Neural crest cell (in vitro differentiated cells): ENCODE data around the gene ANAPC4. TPM values are rescaled to one million over a fixed set of nuclear protein-coding genes. Genes with fewer than 3 reads are reported as not detected.

Experiments
- DNase-seq: peaks from one replicate; pipeline ENCODE4 v3.0.0; 2021; ENCODE audit warnings: low read depth, mixed read lengths, low spot score
- H3K27ac Mint-ChIP-seq: one replicate; pipeline ENCODE4 v1.8.0; 2021; ENCODE audit warnings: mild to moderate bottlenecking, mixed read lengths; ENCODE audit not compliant: unreplicated experiment
- H3K27me3 Mint-ChIP-seq: 2 replicates; pipeline ENCODE4 v1.8.0; 2021; ENCODE audit warnings: low read depth, mild to moderate bottlenecking, mixed read lengths
- H3K36me3 Mint-ChIP-seq: 2 replicates; pipeline ENCODE4 v1.8.0; 2021; ENCODE audit warnings: low read depth, mild to moderate bottlenecking, mixed read lengths
- H3K4me1 Mint-ChIP-seq: 2 replicates; pipeline ENCODE4 v1.8.0; 2021; ENCODE audit warnings: mixed read lengths
- H3K4me3 Mint-ChIP-seq: one replicate; pipeline ENCODE4 v1.8.0; 2021; ENCODE audit warnings: mild to moderate bottlenecking, mixed read lengths
- H3K9me3 Mint-ChIP-seq: 2 replicates; pipeline ENCODE4 v1.8.0; 2021; ENCODE audit warnings: mixed read lengths
- total RNA-seq: library from RNA; stranded (reverse); gene quantifications from 2 replicates; pipeline ENCODE4 v1.2.1, GENCODE V29; 2021
- TF ChIP-seq, protein P1 (sequence below): fragments of 200-600 bp; sonication (generic); conservative IDR thresholded peaks from 2 replicates; pipeline ENCODE4 v1.5.0; 2021; ENCODE audit warnings: antibody characterized with exemption, mild to moderate bottlenecking

The ANAPC4 gene
- total RNA-seq, 1 donor from 2014 or later, result 34.1 TPM

DNA sequence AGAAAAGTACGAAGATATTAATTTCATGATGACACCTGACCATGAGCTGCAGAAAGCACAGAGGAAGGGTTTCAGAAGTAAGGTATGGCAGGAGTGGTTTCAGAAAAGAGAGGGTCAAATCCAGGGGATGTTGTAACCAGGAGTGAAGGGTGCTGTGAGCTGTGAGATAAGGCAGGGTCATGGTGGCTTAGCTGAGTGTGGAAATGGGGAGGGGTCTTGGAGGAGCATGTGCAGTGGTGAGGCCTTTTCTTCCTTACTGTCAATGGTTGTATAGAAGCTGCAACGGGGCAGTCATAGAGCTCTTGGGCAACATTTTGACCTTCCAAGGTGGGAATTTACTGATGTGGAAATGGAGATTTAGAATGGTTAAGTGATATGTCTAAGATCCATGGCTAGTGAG is 2.5 kb downstream of the ANAPC4 start:
- H3K9me3 Mint-ChIP-seq, result no peaks in the 10 kb centered on the region
- TF ChIP-seq, protein P1, sequence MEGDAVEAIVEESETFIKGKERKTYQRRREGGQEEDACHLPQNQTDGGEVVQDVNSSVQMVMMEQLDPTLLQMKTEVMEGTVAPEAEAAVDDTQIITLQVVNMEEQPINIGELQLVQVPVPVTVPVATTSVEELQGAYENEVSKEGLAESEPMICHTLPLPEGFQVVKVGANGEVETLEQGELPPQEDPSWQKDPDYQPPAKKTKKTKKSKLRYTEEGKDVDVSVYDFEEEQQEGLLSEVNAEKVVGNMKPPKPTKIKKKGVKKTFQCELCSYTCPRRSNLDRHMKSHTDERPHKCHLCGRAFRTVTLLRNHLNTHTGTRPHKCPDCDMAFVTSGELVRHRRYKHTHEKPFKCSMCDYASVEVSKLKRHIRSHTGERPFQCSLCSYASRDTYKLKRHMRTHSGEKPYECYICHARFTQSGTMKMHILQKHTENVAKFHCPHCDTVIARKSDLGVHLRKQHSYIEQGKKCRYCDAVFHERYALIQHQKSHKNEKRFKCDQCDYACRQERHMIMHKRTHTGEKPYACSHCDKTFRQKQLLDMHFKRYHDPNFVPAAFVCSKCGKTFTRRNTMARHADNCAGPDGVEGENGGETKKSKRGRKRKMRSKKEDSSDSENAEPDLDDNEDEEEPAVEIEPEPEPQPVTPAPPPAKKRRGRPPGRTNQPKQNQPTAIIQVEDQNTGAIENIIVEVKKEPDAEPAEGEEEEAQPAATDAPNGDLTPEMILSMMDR, result no peak
- H3K36me3 Mint-ChIP-seq, result peaks cover 5% of the 10 kb centered on the region
- H3K4me3 Mint-ChIP-seq, result no peak overlapping the region
- no peak overlapping the region for H3K27ac Mint-ChIP-seq
- H3K27me3 Mint-ChIP-seq, result no peaks in the 10 kb centered on the region
- no peaks in the 10 kb centered on the region for H3K4me1 Mint-ChIP-seq
- DNase-seq, result no peak

DNA sequence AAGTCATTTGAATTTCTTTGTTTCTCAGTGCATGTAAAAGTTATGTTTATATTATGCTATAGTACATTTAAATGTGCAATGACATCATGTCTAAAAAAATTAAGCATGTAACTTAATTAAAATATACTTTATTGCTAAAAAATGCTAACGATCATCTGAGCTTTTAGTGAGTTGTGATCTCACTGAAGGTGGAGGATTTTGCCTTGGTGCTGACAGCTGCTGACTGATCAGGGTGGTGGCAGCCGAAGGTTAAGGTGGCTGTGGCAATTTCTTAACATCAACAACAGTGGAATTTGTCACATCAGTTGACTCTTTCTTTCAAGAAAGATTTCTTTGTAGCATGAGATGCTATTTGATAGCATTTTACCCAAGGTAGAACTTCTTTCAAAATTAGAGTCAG is 6.6 kb downstream of the ANAPC4 start:
- TF ChIP-seq, protein P1, result no peak
- no peak overlapping the region for H3K4me3 Mint-ChIP-seq
- H3K27ac Mint-ChIP-seq, result no peak overlapping the region
- H3K4me1 Mint-ChIP-seq, result no peaks in the 10 kb centered on the region
- no peaks in the 10 kb centered on the region for H3K27me3 Mint-ChIP-seq
- no peak for DNase-seq
- H3K36me3 Mint-ChIP-seq, result peaks cover 8% of the 10 kb centered on the region
- H3K9me3 Mint-ChIP-seq, result no peaks in the 10 kb centered on the region

DNA sequence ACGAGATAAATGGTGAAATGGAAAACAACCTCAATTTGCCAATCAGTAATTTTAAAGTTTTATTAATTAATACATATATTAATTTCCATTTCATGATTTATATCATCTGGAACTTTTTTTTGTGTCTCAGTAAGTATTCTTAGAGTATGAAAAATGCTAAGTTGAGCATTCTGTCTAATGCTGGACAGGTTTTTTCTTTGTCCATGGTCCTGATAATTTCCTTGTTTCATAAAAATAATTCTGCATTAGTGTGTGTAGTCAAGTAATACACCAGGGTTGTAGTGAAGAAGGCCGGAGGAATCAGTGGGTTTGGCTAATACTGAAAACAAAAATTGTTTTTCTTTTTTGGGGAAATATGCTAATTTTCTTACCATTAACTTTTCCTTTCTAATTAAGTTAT is 9.9 kb downstream of the ANAPC4 start:
- Mint-ChIP-seq H3K27me3 (no peaks in the 10 kb centered on the region), H3K9me3 (no peaks in the 10 kb centered on the region), H3K4me1 (no peaks in the 10 kb centered on the region), H3K27ac (no peak overlapping the region), H3K36me3 (peaks cover 8% of the 10 kb centered on the region), H3K4me3 (no peak overlapping the region)
- TF ChIP-seq, protein P1, result no peak
- no peak for DNase-seq

DNA sequence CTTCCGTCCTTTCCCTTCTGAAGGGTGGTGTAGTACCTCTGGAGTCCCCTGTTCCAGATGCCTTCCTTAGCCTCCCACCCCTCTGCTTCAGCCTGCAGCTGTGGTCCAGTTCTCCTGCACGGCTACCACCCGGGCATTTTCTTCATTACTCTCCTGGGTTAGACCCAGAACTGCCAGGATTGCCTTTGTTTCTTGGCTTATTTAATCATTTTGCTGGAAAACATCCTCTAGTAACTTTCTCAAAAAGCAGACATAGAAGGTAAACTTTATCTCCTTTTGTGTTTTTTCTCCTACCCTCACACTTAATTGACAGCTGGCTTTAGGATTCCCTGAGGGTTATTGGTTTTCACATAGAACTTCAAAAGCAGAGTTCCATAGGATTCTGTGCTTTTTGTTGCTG is 20.2 kb downstream of the ANAPC4 start:
- Mint-ChIP-seq H3K4me1 (no peaks in the 10 kb centered on the region), H3K36me3 (peaks cover 43% of the 10 kb centered on the region), H3K27ac (no peak overlapping the region), H3K9me3 (peaks cover 8% of the 10 kb centered on the region), H3K27me3 (no peaks in the 10 kb centered on the region), H3K4me3 (no peak overlapping the region)
- TF ChIP-seq, protein P1, result no peak
- no peak for DNase-seq

DNA sequence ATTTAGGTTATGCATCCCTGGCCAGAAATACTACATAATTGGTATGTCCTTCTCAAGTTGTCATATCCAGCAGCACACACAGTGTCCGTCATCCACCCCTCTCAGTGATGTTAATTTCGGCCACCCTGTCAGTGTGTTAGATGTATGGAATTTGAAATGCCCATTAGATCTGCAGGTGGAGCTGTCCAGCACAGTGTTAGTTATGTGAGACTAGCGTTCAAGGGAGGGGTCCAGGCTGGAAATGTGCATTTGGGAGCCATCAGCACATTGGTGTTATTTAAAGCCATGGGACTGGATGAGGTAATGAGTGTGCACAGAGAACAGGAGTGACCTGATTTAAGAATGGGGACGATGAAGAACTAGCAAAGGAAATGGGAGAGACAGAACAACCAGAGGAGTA is 22.4 kb downstream of the ANAPC4 start:
- Mint-ChIP-seq H3K4me1 (no peaks in the 10 kb centered on the region), H3K9me3 (peaks cover 8% of the 10 kb centered on the region), H3K36me3 (peaks cover 39% of the 10 kb centered on the region), H3K4me3 (no peak overlapping the region), H3K27ac (no peak overlapping the region), H3K27me3 (no peaks in the 10 kb centered on the region)
- no peak for DNase-seq
- TF ChIP-seq, protein P1, result no peak

DNA sequence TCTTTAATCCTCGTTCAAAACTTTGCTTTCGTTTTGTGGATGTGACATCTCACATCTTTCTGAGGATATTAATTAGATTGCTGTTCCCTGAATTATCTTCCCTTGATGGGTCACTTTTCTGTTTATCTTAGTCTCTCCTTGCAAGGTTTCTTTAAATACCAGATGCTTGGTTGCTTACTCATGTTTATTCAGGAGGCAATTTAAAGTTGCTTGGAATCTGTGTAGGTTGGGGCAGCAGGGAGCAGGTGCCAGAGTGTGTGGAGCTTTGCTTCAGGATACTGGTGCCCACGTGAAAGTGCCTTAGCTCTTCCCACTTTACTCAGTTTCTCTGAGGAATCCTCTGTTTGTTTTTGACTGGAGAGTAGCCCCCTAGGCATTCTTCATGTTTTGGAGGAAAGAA is 24.0 kb downstream of the ANAPC4 start:
- H3K36me3 Mint-ChIP-seq, result peaks cover 34% of the 10 kb centered on the region
- H3K27ac Mint-ChIP-seq, result no peak overlapping the region
- no peak for DNase-seq
- TF ChIP-seq, protein P1, result no peak
- H3K4me1 Mint-ChIP-seq, result no peaks in the 10 kb centered on the region
- H3K27me3 Mint-ChIP-seq, result no peaks in the 10 kb centered on the region
- no peak overlapping the region for H3K4me3 Mint-ChIP-seq
- H3K9me3 Mint-ChIP-seq, result peaks cover 6% of the 10 kb centered on the region
